ENCODE data around the gene FOXC1.

The FOXC1 gene

GRCh38 chr6:1631251-1631650 lies 21.5 kb downstream of the FOXC1 start:
- no peak overlapping the region for H3K27ac ChIP-seq (ENCODE audit: low read depth in 2 of 2, low read length in 2 of 2)
- H3K27me3 ChIP-seq (ENCODE audit: control insufficient read depth in 2 of 2, insufficient read depth in 2 of 2, low read length in 2 of 2), result peaks cover 6 to 7% of the 10 kb centered on the region in 2 donors
- no peaks in the 10 kb centered on the region for H3K9me3 ChIP-seq (ENCODE audit: control insufficient read depth in 2 of 2, low read length in 2 of 2)
- H3K36me3 ChIP-seq (ENCODE audit: control insufficient read depth in 2 of 2, insufficient read depth in 2 of 2, low read length in 2 of 2), result no peaks in the 10 kb centered on the region
- no peaks in the 10 kb centered on the region for H3K4me1 ChIP-seq (ENCODE audit: control insufficient read depth in 2 of 2, insufficient read depth in 2 of 2, low read length in 2 of 2)
- H3K4me3 ChIP-seq (ENCODE audit: low read length in 2 of 2), result no peak overlapping the region
- H3K9ac ChIP-seq (ENCODE audit: low read depth in 1 of 2, low read length in 2 of 2), result no peak overlapping the region

DNA sequence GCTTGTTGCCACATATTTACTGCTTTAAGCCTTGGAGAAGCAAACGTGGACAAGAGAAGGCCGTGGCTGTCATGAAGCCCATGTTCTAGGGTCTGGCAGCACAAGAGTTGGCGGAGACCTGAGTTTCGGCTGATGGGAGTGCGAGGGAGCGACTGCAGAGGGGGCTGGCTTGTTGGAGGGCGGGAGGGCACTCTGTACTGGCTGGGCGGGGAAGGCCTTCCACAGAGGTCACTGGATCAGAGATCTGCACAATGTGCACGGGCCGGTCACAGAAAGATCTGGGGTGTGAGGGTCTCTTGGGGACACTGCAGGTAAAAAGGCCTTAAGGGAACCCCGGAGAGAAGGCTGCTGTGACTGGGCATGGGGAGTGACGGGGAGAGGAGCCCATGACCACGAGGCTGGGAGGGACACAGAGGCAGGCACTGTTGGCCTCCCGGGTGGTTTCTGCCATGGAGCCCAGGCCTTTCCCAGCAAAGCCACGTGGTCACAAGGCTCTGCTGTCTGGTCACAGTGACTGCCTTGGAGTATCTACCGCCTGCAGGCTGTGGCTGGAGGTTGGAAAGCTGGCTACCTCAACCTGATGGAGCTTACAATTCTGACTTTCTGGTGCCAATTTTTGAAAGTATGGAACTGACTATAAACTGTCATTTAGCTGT lies 23.8 kb downstream of the FOXC1 start:
- no peak overlapping the region for H3K27ac ChIP-seq (ENCODE audit: low read depth in 2 of 2, low read length in 2 of 2)
- H3K9ac ChIP-seq (ENCODE audit: low read depth in 1 of 2, low read length in 2 of 2), result no peak overlapping the region

DNA sequence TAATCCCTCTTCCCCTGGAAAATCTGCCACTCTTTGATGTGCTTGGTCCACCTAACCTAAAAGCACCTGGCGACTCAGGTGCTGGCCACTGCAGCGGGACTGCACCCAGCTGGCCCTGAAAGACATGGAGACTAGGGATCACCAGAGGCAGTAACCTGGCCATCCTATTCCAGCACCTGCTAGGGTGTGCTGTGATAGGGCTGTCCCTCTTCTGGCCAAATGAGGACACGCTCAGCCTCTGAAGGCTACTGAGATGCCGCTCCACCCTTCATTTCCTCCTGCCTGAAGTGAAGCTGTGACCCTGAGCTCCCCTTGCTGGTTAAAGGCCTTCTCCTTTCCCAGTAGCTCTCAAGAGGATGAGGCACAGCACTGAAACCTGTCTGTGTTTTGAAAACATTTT lies 24.4 kb downstream of the FOXC1 start:
- Histone ChIP-seq H3K27me3 (ENCODE audit: control insufficient read depth in 2 of 2, insufficient read depth in 2 of 2, low read length in 2 of 2) (no peaks in the 10 kb centered on the region), H3K4me1 (ENCODE audit: control insufficient read depth in 2 of 2, insufficient read depth in 2 of 2, low read length in 2 of 2) (no peaks in the 10 kb centered on the region), H3K9me3 (ENCODE audit: control insufficient read depth in 2 of 2, low read length in 2 of 2) (no peaks in the 10 kb centered on the region), H3K9ac (ENCODE audit: low read depth in 1 of 2, low read length in 2 of 2) (no peak overlapping the region), H3K4me3 (ENCODE audit: low read length in 2 of 2) (no peak overlapping the region), H3K36me3 (ENCODE audit: control insufficient read depth in 2 of 2, insufficient read depth in 2 of 2, low read length in 2 of 2) (peaks cover 0 to 2% of the 10 kb centered on the region in 2 donors), H3K27ac (ENCODE audit: low read depth in 2 of 2, low read length in 2 of 2) (no peak overlapping the region)

More for the DNA sequence above, 23.8 kb downstream of the FOXC1 start:
- Histone ChIP-seq H3K27me3 (ENCODE audit: control insufficient read depth in 2 of 2, insufficient read depth in 2 of 2, low read length in 2 of 2) (no peaks in the 10 kb centered on the region), H3K9me3 (ENCODE audit: control insufficient read depth in 2 of 2, low read length in 2 of 2) (no peaks in the 10 kb centered on the region), H3K4me1 (ENCODE audit: control insufficient read depth in 2 of 2, insufficient read depth in 2 of 2, low read length in 2 of 2) (no peaks in the 10 kb centered on the region), H3K4me3 (ENCODE audit: low read length in 2 of 2) (no peak overlapping the region), H3K36me3 (ENCODE audit: control insufficient read depth in 2 of 2, insufficient read depth in 2 of 2, low read length in 2 of 2) (no peaks in the 10 kb centered on the region)

DNA sequence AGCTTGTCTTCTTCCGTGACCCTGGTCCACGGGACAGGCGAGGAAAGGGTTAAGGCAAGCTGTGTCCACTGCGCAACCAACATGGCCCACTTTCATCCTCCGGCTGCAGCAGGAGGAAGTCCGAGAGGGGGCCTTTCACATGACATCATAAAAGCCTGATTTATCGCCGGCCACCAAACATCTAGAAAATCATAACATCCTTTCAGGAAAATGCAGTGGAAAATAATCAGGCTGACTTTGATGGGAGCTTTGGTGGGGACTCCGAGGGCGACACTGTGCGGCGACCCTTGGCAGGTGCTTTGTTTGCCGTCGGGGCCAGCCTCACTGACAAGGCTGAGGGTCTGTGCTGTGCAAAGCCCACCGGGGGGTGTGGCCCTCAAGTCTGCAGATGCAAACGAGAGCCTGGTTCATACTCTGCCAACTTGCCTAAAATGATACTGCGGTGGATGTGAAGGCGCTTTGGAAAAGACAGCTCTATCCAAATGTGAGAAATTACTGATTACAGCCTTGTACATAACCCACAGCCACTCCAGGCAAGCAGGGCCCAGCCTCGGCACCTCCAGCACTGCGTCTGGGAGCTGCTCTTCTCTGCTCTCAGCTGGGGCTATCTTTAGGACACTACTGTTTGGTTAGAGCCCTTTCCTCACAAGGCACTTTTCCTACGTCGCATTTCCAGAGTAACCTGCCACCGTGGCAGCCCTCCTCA lies 25.7 kb downstream of the FOXC1 start:
- no peaks in the 10 kb centered on the region for H3K4me1 ChIP-seq (ENCODE audit: control insufficient read depth in 2 of 2, insufficient read depth in 2 of 2, low read length in 2 of 2)
- H3K27ac ChIP-seq (ENCODE audit: low read depth in 2 of 2, low read length in 2 of 2), result no peak overlapping the region
- peaks cover 0 to 4% of the 10 kb centered on the region in 2 donors for H3K36me3 ChIP-seq (ENCODE audit: control insufficient read depth in 2 of 2, insufficient read depth in 2 of 2, low read length in 2 of 2)
- H3K9me3 ChIP-seq (ENCODE audit: control insufficient read depth in 2 of 2, low read length in 2 of 2), result no peaks in the 10 kb centered on the region
- H3K27me3 ChIP-seq (ENCODE audit: control insufficient read depth in 2 of 2, insufficient read depth in 2 of 2, low read length in 2 of 2), result no peaks in the 10 kb centered on the region
- no peak overlapping the region for H3K9ac ChIP-seq (ENCODE audit: low read depth in 1 of 2, low read length in 2 of 2)
- H3K4me3 ChIP-seq (ENCODE audit: low read length in 2 of 2), result no peak overlapping the region

DNA sequence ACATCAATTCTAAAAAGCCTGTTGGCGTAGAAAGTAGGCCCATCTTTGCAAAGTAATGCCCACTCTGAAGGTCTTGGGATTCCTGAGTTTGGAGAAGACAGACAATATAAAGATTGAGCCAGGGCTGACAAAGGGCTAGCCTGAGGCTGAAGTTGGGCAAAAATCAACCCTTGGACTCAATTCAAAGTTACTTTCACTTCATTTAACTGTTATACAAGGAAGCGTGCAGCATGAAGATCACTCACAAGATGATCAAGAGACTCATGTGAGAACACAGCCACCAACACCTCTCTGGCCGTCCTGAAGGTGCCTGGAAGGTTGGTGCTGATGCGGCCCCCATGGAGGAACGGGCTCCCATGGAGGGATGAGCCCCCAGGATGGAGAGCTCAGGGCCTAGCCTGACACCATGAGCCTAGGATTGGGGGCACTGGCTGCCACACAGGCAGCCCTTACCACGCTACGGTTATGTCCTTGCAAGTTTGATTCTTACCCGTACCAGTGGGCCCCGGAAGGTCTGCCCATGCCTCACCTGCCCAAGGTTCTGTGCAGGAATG lies 26.6 kb downstream of the FOXC1 start:
- no peaks in the 10 kb centered on the region for H3K4me1 ChIP-seq (ENCODE audit: control insufficient read depth in 2 of 2, insufficient read depth in 2 of 2, low read length in 2 of 2)
- no peak overlapping the region for H3K27ac ChIP-seq (ENCODE audit: low read depth in 2 of 2, low read length in 2 of 2)
- no peak overlapping the region for H3K9ac ChIP-seq (ENCODE audit: low read depth in 1 of 2, low read length in 2 of 2)
- H3K36me3 ChIP-seq (ENCODE audit: control insufficient read depth in 2 of 2, insufficient read depth in 2 of 2, low read length in 2 of 2), result peaks cover 0 to 4% of the 10 kb centered on the region in 2 donors
- no peaks in the 10 kb centered on the region for H3K9me3 ChIP-seq (ENCODE audit: control insufficient read depth in 2 of 2, low read length in 2 of 2)
- no peak overlapping the region for H3K4me3 ChIP-seq (ENCODE audit: low read length in 2 of 2)
- no peaks in the 10 kb centered on the region for H3K27me3 ChIP-seq (ENCODE audit: control insufficient read depth in 2 of 2, insufficient read depth in 2 of 2, low read length in 2 of 2)

- H3K27me3 ChIP-seq (ENCODE audit: control insufficient read depth in 2 of 2, insufficient read depth in 2 of 2, low read length in 2 of 2), result no peaks in the 10 kb centered on the region
- no peak overlapping the region for H3K4me3 ChIP-seq (ENCODE audit: low read length in 2 of 2)
- peaks cover 0 to 4% of the 10 kb centered on the region in 2 donors for H3K36me3 ChIP-seq (ENCODE audit: control insufficient read depth in 2 of 2, insufficient read depth in 2 of 2, low read length in 2 of 2)
- H3K9me3 ChIP-seq (ENCODE audit: control insufficient read depth in 2 of 2, low read length in 2 of 2), result no peaks in the 10 kb centered on the region
- no peak overlapping the region for H3K27ac ChIP-seq (ENCODE audit: low read depth in 2 of 2, low read length in 2 of 2)
- H3K4me1 ChIP-seq (ENCODE audit: control insufficient read depth in 2 of 2, insufficient read depth in 2 of 2, low read length in 2 of 2), result no peaks in the 10 kb centered on the region
- H3K9ac ChIP-seq (ENCODE audit: low read depth in 1 of 2, low read length in 2 of 2), result no peak overlapping the region
Measured at GRCh38 chr6:1636971-1637871, 27.5 kb downstream of the FOXC1 start.

DNA sequence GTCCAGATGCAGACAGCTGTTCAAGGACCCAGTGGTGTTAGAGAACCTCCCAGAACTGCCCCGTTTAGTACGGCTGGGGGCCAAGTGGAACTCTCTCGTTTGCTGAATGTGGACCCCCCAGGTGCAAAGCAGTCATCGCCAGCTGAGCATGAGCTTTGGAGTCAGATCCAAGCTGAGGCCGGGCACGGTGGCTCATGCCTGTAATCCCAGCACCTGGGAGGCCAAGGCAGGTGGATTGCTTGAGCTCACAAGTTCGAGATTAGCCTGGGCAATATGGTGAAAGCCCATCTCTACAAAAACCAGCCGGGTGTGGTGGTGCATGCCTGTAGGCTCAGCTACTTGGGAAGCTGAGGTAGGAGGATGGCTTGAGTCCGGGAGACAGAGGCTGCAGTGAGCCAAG lies 29.7 kb downstream of the FOXC1 start:
- H3K27ac ChIP-seq (ENCODE audit: low read depth in 2 of 2, low read length in 2 of 2), result no peak overlapping the region
- H3K9me3 ChIP-seq (ENCODE audit: control insufficient read depth in 2 of 2, low read length in 2 of 2), result no peaks in the 10 kb centered on the region
- H3K27me3 ChIP-seq (ENCODE audit: control insufficient read depth in 2 of 2, insufficient read depth in 2 of 2, low read length in 2 of 2), result no peaks in the 10 kb centered on the region
- H3K9ac ChIP-seq (ENCODE audit: low read depth in 1 of 2, low read length in 2 of 2), result no peak overlapping the region
- no peaks in the 10 kb centered on the region for H3K4me1 ChIP-seq (ENCODE audit: control insufficient read depth in 2 of 2, insufficient read depth in 2 of 2, low read length in 2 of 2)
- peaks cover 0 to 4% of the 10 kb centered on the region in 2 donors for H3K36me3 ChIP-seq (ENCODE audit: control insufficient read depth in 2 of 2, insufficient read depth in 2 of 2, low read length in 2 of 2)
- no peak overlapping the region for H3K4me3 ChIP-seq (ENCODE audit: low read length in 2 of 2)

GRCh38 chr6:1640476-1640875 lies 30.8 kb downstream of the FOXC1 start:
- Histone ChIP-seq H3K4me1 (ENCODE audit: control insufficient read depth in 2 of 2, insufficient read depth in 2 of 2, low read length in 2 of 2) (no peaks in the 10 kb centered on the region), H3K27me3 (ENCODE audit: control insufficient read depth in 2 of 2, insufficient read depth in 2 of 2, low read length in 2 of 2) (no peaks in the 10 kb centered on the region), H3K9me3 (ENCODE audit: control insufficient read depth in 2 of 2, low read length in 2 of 2) (no peaks in the 10 kb centered on the region), H3K36me3 (ENCODE audit: control insufficient read depth in 2 of 2, insufficient read depth in 2 of 2, low read length in 2 of 2) (peaks cover 0 to 4% of the 10 kb centered on the region in 2 donors), H3K4me3 (ENCODE audit: low read length in 2 of 2) (no peak overlapping the region), H3K9ac (ENCODE audit: low read depth in 1 of 2, low read length in 2 of 2) (no peak overlapping the region), H3K27ac (ENCODE audit: low read depth in 2 of 2, low read length in 2 of 2) (no peak overlapping the region)

DNA sequence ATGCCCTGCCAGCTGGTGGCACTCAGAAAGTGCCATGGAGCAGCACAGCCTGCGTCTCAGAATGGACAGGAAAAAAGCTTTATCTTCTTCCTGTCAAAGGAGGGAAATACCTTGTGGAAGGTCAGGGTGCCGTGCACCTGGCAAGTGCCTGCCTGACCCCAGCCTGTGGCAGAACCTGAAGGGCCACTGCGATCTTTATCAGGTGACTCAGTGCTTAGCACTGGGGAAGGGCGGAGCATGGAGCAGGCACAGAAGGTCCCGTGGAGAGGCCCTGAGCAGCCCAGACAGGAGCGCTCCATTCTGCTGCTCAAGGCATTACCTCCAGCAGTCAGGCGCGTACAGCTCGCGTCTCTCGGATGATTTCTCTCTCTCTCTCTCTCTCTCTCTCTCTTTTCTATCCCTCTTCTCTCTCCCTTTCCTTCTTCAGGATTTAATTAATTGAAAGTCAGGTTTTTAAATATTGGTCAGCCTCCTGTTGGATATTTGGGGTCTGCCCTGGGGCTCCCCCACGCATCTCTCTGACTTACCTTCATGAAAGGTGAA lies 31.7 kb downstream of the FOXC1 start:
- no peaks in the 10 kb centered on the region for H3K9me3 ChIP-seq (ENCODE audit: control insufficient read depth in 2 of 2, low read length in 2 of 2)
- no peaks in the 10 kb centered on the region for H3K4me1 ChIP-seq (ENCODE audit: control insufficient read depth in 2 of 2, insufficient read depth in 2 of 2, low read length in 2 of 2)
- no peak overlapping the region for H3K4me3 ChIP-seq (ENCODE audit: low read length in 2 of 2)
- no peaks in the 10 kb centered on the region for H3K27me3 ChIP-seq (ENCODE audit: control insufficient read depth in 2 of 2, insufficient read depth in 2 of 2, low read length in 2 of 2)
- H3K27ac ChIP-seq (ENCODE audit: low read depth in 2 of 2, low read length in 2 of 2), result no peak overlapping the region
- no peak overlapping the region for H3K9ac ChIP-seq (ENCODE audit: low read depth in 1 of 2, low read length in 2 of 2)
- peaks cover 0 to 4% of the 10 kb centered on the region in 2 donors for H3K36me3 ChIP-seq (ENCODE audit: control insufficient read depth in 2 of 2, insufficient read depth in 2 of 2, low read length in 2 of 2)
